GM20000 (cell line): ENCODE data around the gene ATP6AP1.

Source experiments
- DNase-seq: peaks from one replicate; pipeline ENCODE4 v3.0.0; 2012; ENCODE audit warnings: low spot score
- CTCF ChIP-seq: IDR thresholded peaks from 2 replicates; pipeline ENCODE4 v1.5.1; 2012; ENCODE audit warnings: mild to moderate bottlenecking, control low read depth; ENCODE audit errors: extremely low read depth, missing control alignments

Gene ATP6AP1

GRCh38 chrX:154429711-154430110 lies 1.2 kb downstream of the ATP6AP1 start:
- TF ChIP-seq CTCF, result no peak
- DNase-seq, result no peak

- no peak for TF ChIP-seq CTCF
- no peak for DNase-seq
These were observed 2.0 kb downstream of the ATP6AP1 start for GRCh38 chrX:154430479-154430878.

- no peak for DNase-seq
- TF ChIP-seq CTCF, result no peak
These were observed 2.4 kb downstream of the ATP6AP1 start for GRCh38 chrX:154430916-154431315.

GRCh38 chrX:154431341-154431740 lies 2.9 kb downstream of the ATP6AP1 start:
- DNase-seq, result no peak
- no peak for TF ChIP-seq CTCF

GRCh38 chrX:154432210-154432609 lies 3.7 kb downstream of the ATP6AP1 start:
- no peak for TF ChIP-seq CTCF
- DNase-seq, result no peak

GRCh38 chrX:154433605-154434004 lies 5.1 kb downstream of the ATP6AP1 start:
- TF ChIP-seq CTCF, result no peak
- no peak for DNase-seq

- no peak for TF ChIP-seq CTCF
- DNase-seq, result no peak
These were observed 6.1 kb downstream of the ATP6AP1 start for GRCh38 chrX:154434394-154435168.
